Stimulated activated naive B cell treated with anti-CD40 and anti-IgM and Interleukin-4, amounts not matched to agents 10 μg/mL and 1 μg/mL and 100 μg/mL, for 72 hours (primary cell): Measurements from ENCODE around the gene CACNA1B.
"Not testable (repeated sequence)": the region's sequence is repeated elsewhere in the genome, so short reads cannot be mapped to it uniquely, and the experiment has no call there.

Experiments used
- ATAC-seq, 2 donors: fragments of 150-1000 bp; cut with Tn5 transposase; replicated peaks; 2 replicates each; pipeline ENCODE4 v1.10.0; 2021; ENCODE audit warnings: moderate library complexity in 1 of 2
- DNase-seq: peaks from one replicate; pipeline ENCODE4 v3.0.0; 2021
- H3K27ac Mint-ChIP-seq: one replicate; pipeline ENCODE4 v1.8.0; 2022; ENCODE audit warnings: mild to moderate bottlenecking, mixed read lengths
- H3K27me3 Mint-ChIP-seq, 2 donors: one replicate each; pipeline ENCODE4 v1.8.0; 2022; ENCODE audit warnings: mixed read lengths in 2 of 2
- H3K36me3 Mint-ChIP-seq, 2 donors: one replicate each; pipeline ENCODE4 v1.8.0; 2022; ENCODE audit warnings: mixed read lengths in 2 of 2, mild to moderate bottlenecking in 1 of 2
- H3K4me1 Mint-ChIP-seq, 2 donors: one replicate each; pipeline ENCODE4 v1.8.0; 2022; ENCODE audit warnings: mixed read lengths in 2 of 2, mild to moderate bottlenecking in 1 of 2
- H3K4me3 Mint-ChIP-seq, 2 donors: one replicate each; pipeline ENCODE4 v1.8.0; 2022; ENCODE audit warnings: mild to moderate bottlenecking in 2 of 2, mixed read lengths in 2 of 2, moderate library complexity in 1 of 2
- H3K9me3 Mint-ChIP-seq, 2 donors: one replicate each; pipeline ENCODE4 v1.8.0; 2022; ENCODE audit warnings: mixed read lengths in 2 of 2, mild to moderate bottlenecking in 1 of 2

CACNA1B gene

GRCh38 chr9:137877506-137878122, at the start of gene CACNA1B:
Gene CACNA1B, plus strand, starts transcription at chr9:137877782. Its CDS starts 152 bp downstream, at chr9:137877934.
- H3K36me3 Mint-ChIP-seq, H3K9me3 Mint-ChIP-seq, H3K4me1 Mint-ChIP-seq, DNase-seq, H3K27ac Mint-ChIP-seq: not testable (repeated sequence)
- peaks cover 54 to 72% of the 10 kb centered on the region in 2 donors for H3K27me3 Mint-ChIP-seq
- H3K4me3 Mint-ChIP-seq: peak within 1 kb of the TSS in 1 of 2 donors; percentile 48
- ATAC-seq: peak; percentile 49 to 53

- H3K27ac Mint-ChIP-seq: no peak overlapping the region
- no peak overlapping the region for H3K4me3 Mint-ChIP-seq
- no peak for ATAC-seq
- peaks cover 21 to 23% of the 10 kb centered on the region in 2 donors for H3K4me1 Mint-ChIP-seq
- H3K27me3 Mint-ChIP-seq: no peaks in the 10 kb centered on the region
- no peak for DNase-seq
- H3K36me3 Mint-ChIP-seq: peaks cover 59 to 70% of the 10 kb centered on the region in 2 donors
- H3K9me3 Mint-ChIP-seq: peaks cover 3 to 6% of the 10 kb centered on the region in 2 donors
Observed at GRCh38 chr9:137827908-137828526, 49.6 kb upstream of the CACNA1B start.

- H3K4me3 Mint-ChIP-seq: no peak overlapping the region
- H3K27ac Mint-ChIP-seq: no peak overlapping the region
- ATAC-seq: no peak
- no peaks in the 10 kb centered on the region for H3K27me3 Mint-ChIP-seq
- H3K36me3 Mint-ChIP-seq: peaks cover 64 to 75% of the 10 kb centered on the region in 2 donors
- H3K9me3 Mint-ChIP-seq: peaks cover 3 to 6% of the 10 kb centered on the region in 2 donors
- H3K4me1 Mint-ChIP-seq: peaks cover 21 to 23% of the 10 kb centered on the region in 2 donors
- DNase-seq: no peak
Observed at GRCh38 chr9:137828527-137829259, 48.9 kb upstream of the CACNA1B start.

- Mint-ChIP-seq H3K4me1 (peaks cover 16 to 20% of the 10 kb centered on the region in 2 donors), H3K27ac (peak overlapping the region; percentile 72), H3K36me3 (peaks cover 60 to 71% of the 10 kb centered on the region in 2 donors), H3K9me3 (peaks cover 3 to 6% of the 10 kb centered on the region in 2 donors), H3K27me3 (no peaks in the 10 kb centered on the region), H3K4me3 (no peak overlapping the region)
- ATAC-seq (no peak), DNase-seq (no peak)
Observed at GRCh38 chr9:137829260-137829996, 48.2 kb upstream of the CACNA1B start.

DNA sequence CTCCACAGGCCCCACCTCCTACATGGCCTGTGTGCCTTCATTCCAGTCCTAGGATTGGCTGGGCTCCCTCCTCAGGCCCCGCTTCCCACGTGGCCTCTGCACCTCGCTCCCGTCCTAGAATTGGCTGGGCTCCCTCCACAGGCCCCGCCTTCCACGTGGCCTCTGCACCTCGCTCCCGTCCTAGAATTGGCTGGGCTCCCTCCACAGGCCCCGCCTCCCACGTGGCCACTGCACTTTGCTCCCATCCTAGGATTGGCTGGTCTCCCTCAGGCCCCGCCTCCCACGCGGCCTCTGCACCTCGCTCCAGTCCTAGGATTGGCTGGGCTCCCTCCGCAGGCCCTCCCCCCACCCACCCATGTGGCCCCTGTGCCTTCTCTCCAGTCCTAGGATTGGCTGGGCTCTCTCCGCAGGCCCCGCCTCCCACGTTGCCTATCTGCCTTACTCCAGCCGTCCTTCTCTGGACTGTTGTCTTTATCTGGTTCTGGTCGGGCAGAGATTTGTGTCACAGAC, 45.3 kb upstream of the CACNA1B start:
- ATAC-seq (no peak), DNase-seq (no peak)
- H3K4me1 Mint-ChIP-seq: peaks cover 0 to 1% of the 10 kb centered on the region in 2 donors
- no peak overlapping the region for H3K4me3 Mint-ChIP-seq
- peaks cover 49 to 51% of the 10 kb centered on the region in 2 donors for H3K36me3 Mint-ChIP-seq
- H3K27me3 Mint-ChIP-seq: no peaks in the 10 kb centered on the region
- H3K27ac Mint-ChIP-seq: no peak overlapping the region
- H3K9me3 Mint-ChIP-seq: no peaks in the 10 kb centered on the region

- Mint-ChIP-seq H3K27me3 (no peaks in the 10 kb centered on the region), H3K27ac (no peak overlapping the region)
Observed at GRCh38 chr9:137832830-137833590, 44.6 kb upstream of the CACNA1B start.

DNA sequence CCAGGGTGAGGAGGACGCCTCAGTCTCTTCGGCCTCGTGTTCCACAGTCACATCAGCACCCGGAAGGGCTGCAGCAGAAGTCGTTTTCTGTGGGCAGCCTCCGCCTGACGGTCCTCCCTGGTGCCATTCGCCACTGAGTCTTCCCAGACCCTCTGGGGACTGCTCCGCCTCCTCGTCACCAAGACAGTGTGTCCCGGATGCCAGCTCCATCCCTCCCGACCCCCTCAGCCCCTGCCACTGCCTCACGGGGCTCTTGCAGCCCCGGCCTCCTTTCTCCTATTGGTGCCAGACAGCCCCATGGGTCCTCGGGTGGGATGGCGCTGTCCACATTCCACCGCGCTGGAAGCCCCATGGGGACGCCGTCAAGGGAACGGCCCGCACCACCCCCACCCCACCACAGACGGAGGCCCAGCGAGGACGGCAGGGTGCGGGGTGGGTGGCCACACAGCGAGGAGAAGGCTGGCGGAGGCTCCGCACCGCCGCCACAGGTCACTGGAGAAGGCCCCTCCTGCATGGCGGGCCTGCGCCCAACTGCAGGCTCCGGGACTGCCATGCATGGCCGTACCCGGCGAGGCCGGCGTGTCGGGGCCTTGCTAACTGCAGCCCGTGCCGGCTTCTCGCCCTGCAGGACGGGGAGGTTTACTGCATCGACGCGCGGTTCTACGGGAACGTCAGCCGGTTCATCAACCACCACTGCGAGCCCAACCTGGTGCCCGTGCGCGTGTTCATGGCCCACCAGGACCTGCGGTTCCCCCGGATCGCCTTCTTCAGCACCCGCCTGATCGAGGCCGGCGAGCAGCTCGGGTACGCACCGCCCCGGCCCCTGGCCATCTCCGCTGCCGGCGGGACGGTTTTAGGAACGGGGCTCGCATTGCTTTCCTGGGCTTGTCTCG, 43.6 kb upstream of the CACNA1B start:
- peaks cover 0 to 3% of the 10 kb centered on the region in 2 donors for H3K9me3 Mint-ChIP-seq
- no peaks in the 10 kb centered on the region for H3K4me1 Mint-ChIP-seq
- no peaks in the 10 kb centered on the region for H3K27me3 Mint-ChIP-seq
- ATAC-seq (no peak), DNase-seq (no peak)
- H3K4me3 Mint-ChIP-seq: no peak overlapping the region
- peaks cover 58 to 61% of the 10 kb centered on the region in 2 donors for H3K36me3 Mint-ChIP-seq
- H3K27ac Mint-ChIP-seq: peak overlapping the region; percentile 47

More at GRCh38 chr9:137832830-137833590, 44.6 kb upstream of the CACNA1B start:
- H3K9me3 Mint-ChIP-seq: no peaks in the 10 kb centered on the region
- peaks cover 50 to 51% of the 10 kb centered on the region in 2 donors for H3K36me3 Mint-ChIP-seq
- no peak overlapping the region for H3K4me3 Mint-ChIP-seq
- no peaks in the 10 kb centered on the region for H3K4me1 Mint-ChIP-seq
- ATAC-seq: no peak
- no peak for DNase-seq

DNA sequence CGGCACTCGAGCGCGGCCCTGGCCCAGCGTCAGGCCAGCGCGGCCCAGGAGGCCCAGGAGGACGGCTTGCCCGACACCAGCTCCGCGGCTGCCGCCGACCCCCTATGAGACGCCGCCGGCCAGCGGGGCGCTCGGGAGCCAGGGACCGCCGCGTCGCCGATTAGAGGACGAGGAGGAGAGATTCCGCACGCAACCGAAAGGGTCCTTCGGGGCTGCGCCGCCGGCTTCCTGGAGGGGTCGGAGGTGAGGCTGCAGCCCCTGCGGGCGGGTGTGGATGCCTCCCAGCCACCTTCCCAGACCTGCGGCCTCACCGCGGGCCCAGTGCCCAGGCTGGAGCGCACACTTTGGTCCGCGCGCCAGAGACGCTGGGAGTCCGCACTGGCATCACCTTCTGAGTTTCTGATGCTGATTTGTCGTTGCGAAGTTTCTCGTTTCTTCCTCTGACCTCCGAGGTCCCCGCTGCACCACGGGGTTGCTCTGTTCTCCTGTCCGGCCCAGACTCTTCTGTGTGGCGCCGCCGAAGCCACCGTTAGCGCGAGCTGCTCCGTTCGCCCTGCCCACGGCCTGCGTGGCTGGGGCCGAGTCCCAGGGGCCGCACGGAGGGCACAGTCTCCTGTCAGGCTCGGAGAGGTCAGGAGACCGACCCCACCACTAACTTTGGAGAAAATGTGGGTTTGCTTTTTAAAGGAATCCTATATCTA, 42.6 kb upstream of the CACNA1B start:
- Mint-ChIP-seq H3K4me1 (no peaks in the 10 kb centered on the region), H3K9me3 (peaks cover 0 to 3% of the 10 kb centered on the region in 2 donors), H3K36me3 (peaks cover 56 to 59% of the 10 kb centered on the region in 2 donors), H3K4me3 (no peak overlapping the region), H3K27me3 (no peaks in the 10 kb centered on the region), H3K27ac (no peak overlapping the region)
- no peak for DNase-seq
- no peak for ATAC-seq

DNA sequence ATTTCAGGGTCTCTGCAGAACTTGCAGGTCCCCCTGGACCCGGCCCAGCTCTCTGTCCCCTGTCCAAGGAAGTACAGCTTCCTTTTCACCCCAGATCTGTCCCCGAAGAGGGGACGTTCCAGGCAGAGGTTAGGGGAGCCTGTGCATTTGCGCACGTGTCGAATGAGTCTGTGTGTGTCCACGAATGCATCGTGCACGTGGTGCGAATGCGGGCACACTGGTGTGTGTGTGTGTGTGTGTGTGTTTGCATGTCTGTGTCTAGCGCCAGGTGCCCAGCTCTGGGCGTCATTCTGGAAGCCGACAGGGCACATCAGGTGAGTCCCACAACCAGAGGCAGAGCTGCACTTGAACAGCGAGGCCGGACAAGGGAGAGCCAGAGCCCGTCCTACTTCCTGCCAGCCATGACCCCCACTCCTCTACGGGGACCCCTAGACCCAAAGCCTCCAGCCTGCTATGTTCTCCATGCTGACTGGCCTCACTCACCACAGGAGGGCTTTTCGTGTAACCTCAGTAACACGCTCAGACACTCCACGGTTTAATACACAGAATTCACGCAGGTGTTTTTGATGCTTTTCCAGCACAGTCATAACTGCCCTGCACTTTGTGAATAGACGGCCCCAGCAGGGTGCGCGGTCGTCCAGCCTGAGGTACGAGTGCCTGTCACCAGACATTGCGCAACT, 41.3 kb upstream of the CACNA1B start:
- no peaks in the 10 kb centered on the region for H3K4me1 Mint-ChIP-seq
- H3K27me3 Mint-ChIP-seq: no peaks in the 10 kb centered on the region
- H3K27ac Mint-ChIP-seq: no peak overlapping the region
- H3K4me3 Mint-ChIP-seq: no peak overlapping the region
- peaks cover 51 to 58% of the 10 kb centered on the region in 2 donors for H3K36me3 Mint-ChIP-seq
- no peak for ATAC-seq
- DNase-seq: no peak
- peaks cover 0 to 3% of the 10 kb centered on the region in 2 donors for H3K9me3 Mint-ChIP-seq

DNA sequence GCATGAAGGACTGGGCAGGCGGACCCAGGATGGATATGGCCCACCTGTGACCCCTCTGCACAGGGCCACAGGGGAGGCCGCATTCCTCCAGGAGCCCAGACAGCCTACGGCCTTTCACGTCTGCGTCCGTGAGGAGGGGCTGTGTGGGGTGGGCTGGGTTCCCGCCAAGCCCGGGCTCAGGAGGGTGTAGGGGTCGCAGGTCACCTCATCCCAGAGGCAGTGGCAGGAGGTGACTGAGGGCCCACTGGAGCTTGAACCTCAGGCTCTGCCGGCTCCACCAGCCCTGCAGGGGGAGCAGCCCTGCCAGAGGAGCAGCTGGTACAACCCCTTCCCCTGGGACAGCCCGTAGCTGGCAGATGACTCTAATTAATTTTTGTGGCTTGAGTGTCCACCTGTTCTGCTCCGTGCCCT, 40.7 kb upstream of the CACNA1B start:
- DNase-seq (no peak), ATAC-seq (peak in 1 of 2 donors; percentile 25)
- Mint-ChIP-seq H3K36me3 (peaks cover 48 to 54% of the 10 kb centered on the region in 2 donors), H3K27ac (peak overlapping the region; percentile 69), H3K27me3 (no peaks in the 10 kb centered on the region), H3K4me1 (no peaks in the 10 kb centered on the region), H3K9me3 (peaks cover 0 to 3% of the 10 kb centered on the region in 2 donors), H3K4me3 (no peak overlapping the region)

DNA sequence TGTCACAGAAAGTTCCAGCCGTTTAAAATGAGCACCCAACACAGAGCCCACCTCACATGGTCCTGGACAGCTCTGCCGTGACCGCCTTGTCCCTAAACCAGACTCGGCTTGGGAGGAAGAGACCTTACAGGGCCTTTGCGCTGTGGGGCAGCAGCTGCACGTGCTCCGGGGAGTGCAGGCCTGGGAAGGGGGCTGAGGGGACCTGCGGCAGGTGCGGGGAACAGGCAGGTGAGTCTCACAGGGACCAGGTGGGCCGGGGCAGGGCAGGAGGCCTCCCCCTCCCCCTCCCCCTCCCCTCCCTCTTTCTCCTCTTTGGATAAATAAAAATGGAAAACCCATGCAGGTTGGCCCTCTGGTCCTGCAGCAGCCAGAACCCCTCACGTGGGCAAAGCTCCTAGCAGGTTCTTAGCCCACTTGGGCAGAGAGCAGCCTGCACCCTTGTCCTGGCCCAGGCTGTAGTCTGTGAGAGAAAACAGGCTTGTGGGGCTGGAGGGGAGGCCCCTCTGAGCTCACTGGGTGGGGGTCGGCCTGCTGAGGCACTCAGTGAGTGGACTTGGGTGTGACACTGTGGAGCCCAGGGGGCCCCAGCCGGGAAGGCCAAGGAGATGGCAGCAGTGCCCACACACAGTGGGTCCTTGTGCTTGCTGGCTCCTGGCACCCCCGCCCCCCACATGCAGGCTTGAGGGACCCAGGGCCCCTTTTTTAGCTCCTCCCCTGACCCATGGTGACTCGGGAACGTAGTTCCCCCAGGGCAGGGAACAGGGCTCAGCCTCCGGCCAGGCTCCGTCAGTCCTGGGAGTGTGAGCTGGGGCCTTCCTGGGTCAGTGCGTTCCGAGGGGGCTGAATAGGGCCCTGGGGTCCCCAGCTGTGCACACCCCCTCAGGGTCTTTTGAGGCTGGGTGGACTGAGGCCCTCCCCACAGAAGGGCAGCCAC, 40.0 kb upstream of the CACNA1B start:
- no peaks in the 10 kb centered on the region for H3K27me3 Mint-ChIP-seq
- H3K27ac Mint-ChIP-seq: peak overlapping the region; percentile 69

More for the DNA sequence above, 40.0 kb upstream of the CACNA1B start:
- ATAC-seq (no peak), DNase-seq (no peak)
- no peak overlapping the region for H3K4me3 Mint-ChIP-seq
- no peaks in the 10 kb centered on the region for H3K4me1 Mint-ChIP-seq
- peaks cover 43 to 47% of the 10 kb centered on the region in 2 donors for H3K36me3 Mint-ChIP-seq
- peaks cover 0 to 3% of the 10 kb centered on the region in 2 donors for H3K9me3 Mint-ChIP-seq
